H1 (cell line): ENCODE data around the gene CPTP. TPM values are rescaled to one million over a fixed set of nuclear protein-coding genes. Genes with fewer than 3 reads are reported as not detected.

Experiments
- CTCF ChIA-PET: fragments of 300-600 bp; sonication (Branson Sonifier 250); formaldehyde crosslinking; loops from one replicate; lab custom pipeline; 2021; ENCODE audit not compliant: partially characterized antibody; lab: Charles Lee
- POLR2A ChIA-PET: fragments of 300-600 bp; sonication (Branson Sonifier 250); formaldehyde crosslinking; loops from one replicate; lab custom pipeline; 2021; ENCODE audit warnings: inconsistent platforms; ENCODE audit not compliant: partially characterized antibody; lab: Charles Lee
- DNase-seq, 2 experiments: peaks; one replicate each; pipeline versions ENCODE4 v3.0.0 to v3.0.0-alpha.2; 2010 to 2022; ENCODE audit warnings: low spot score in 2 of 2, low read depth in 1 of 2, mixed read lengths in 1 of 2
- FAIRE-seq: peaks from 2 replicates; lab custom pipeline; 2011; peaks lifted over from hg19 to GRCh38; lab: Jason Lieb, UNC
- H2AFZ ChIP-seq: 2 replicates; pipeline ENCODE4 v1.8.1; 2012; ENCODE audit warnings: low read length, inconsistent platforms
- H2AK5ac ChIP-seq: 2 replicates; pipeline ENCODE4 v1.6.1; 2013; ENCODE audit warnings: low read depth, low read length
- H2BK120ac ChIP-seq: replicated peaks from 2 replicates; pipeline ENCODE3; 2013; ENCODE audit warnings: low read depth, low read length, inconsistent platforms
- H2BK12ac ChIP-seq: 2 replicates; pipeline ENCODE4 v1.6.1; 2013; ENCODE audit warnings: low read depth, low read length
- H2BK15ac ChIP-seq: 2 replicates; pipeline ENCODE4 v1.6.1; 2013; ENCODE audit warnings: low read length
- H2BK20ac ChIP-seq: 2 replicates; pipeline ENCODE4 v1.6.1; 2013; ENCODE audit warnings: low read length
- H2BK5ac ChIP-seq: 2 replicates; pipeline ENCODE4 v1.6.1; 2013; ENCODE audit warnings: low read depth, low read length
- H3K14ac ChIP-seq: 2 replicates; pipeline ENCODE4 v1.6.1; 2013; ENCODE audit warnings: inconsistent platforms; ENCODE audit not compliant: insufficient read length
- H3K18ac ChIP-seq: 2 replicates; pipeline ENCODE4 v1.6.1; 2013; ENCODE audit warnings: low read length; ENCODE audit errors: extremely low read depth
- H3K23ac ChIP-seq: 2 replicates; pipeline ENCODE4 v1.6.1; 2013; ENCODE audit warnings: inconsistent platforms; ENCODE audit not compliant: insufficient read length
- H3K23me2 ChIP-seq: 2 replicates; pipeline ENCODE4 v1.6.1; 2013; ENCODE audit warnings: low read depth, low read length
- H3K27ac ChIP-seq: 2 replicates; pipeline ENCODE4 v1.6.1; 2011; ENCODE audit warnings: low read depth, low read length, inconsistent platforms
- H3K27me3 ChIP-seq, 4 experiments: replicated peaks in 1 of 4; 1 replicate in 1 of 4; 2 replicates in 3 of 4; pipeline versions ENCODE4 v1.6.1 to v1.8.1; 2011 to 2013; ENCODE audit warnings: low read length in 3 of 4, mild to moderate bottlenecking in 3 of 4, inconsistent platforms in 2 of 4, mixed read lengths in 2 of 4, moderate library complexity in 1 of 4; ENCODE audit not compliant: control insufficient read depth in 3 of 4, insufficient read depth in 3 of 4; ENCODE audit errors: extremely low read depth in 1 of 4
- H3K36me3 ChIP-seq, 4 experiments: 2 replicates each; pipeline versions ENCODE4 v1.6.1 to v1.8.1; 2011 to 2013; ENCODE audit warnings: mild to moderate bottlenecking in 4 of 4, low read length in 3 of 4, moderate library complexity in 2 of 4, control low read depth in 1 of 4, inconsistent platforms in 1 of 4; ENCODE audit not compliant: insufficient read depth in 4 of 4, control insufficient read depth in 2 of 4
- H3K4ac ChIP-seq: replicated peaks from 2 replicates; pipeline ENCODE3; 2013; ENCODE audit warnings: low read length, low read depth, mixed read lengths, inconsistent platforms; ENCODE audit not compliant: insufficient read length
- H3K4me1 ChIP-seq, 4 experiments: replicated peaks in 1 of 4; 1 replicate in 1 of 4; 2 replicates in 3 of 4; pipeline versions ENCODE4 v1.6.1 to v1.8.1; 2011 to 2013; ENCODE audit warnings: low read length in 3 of 4, inconsistent platforms in 2 of 4, mixed read lengths in 1 of 4; ENCODE audit not compliant: insufficient read depth in 4 of 4, control insufficient read depth in 3 of 4
- H3K4me2 ChIP-seq, 2 experiments: 2 replicates each; pipeline versions ENCODE4 v1.6.1 to v1.8.1; 2011 to 2013; ENCODE audit warnings: low read depth in 2 of 2, low read length in 2 of 2, control low read depth in 1 of 2, inconsistent platforms in 1 of 2, mild to moderate bottlenecking in 1 of 2; ENCODE audit not compliant: insufficient read depth in 1 of 2
- H3K4me3 ChIP-seq, 4 experiments: fragments of 200-600, 300-600 bp in 1 of 4; sonication (generic), shearing (Covaris generic), sonication (Bioruptor Twin) in 1 of 4; 2 replicates each; pipeline versions ENCODE4 v1.5.1 to v1.8.1; 2011 to 2016; ENCODE audit warnings: low read length in 4 of 4, low read depth in 3 of 4, control low read depth in 2 of 4, inconsistent platforms in 2 of 4, mild to moderate bottlenecking in 2 of 4, mixed read lengths in 1 of 4, moderate library complexity in 1 of 4; ENCODE audit not compliant: insufficient read depth in 2 of 4; ENCODE audit errors: extremely low read depth in 1 of 4
- H3K56ac ChIP-seq: replicated peaks from 2 replicates; pipeline ENCODE3; 2013; ENCODE audit warnings: low read depth, mild to moderate bottlenecking, mixed read lengths, low read length, inconsistent platforms; ENCODE audit not compliant: insufficient read length
- H3K79me1 ChIP-seq: 2 replicates; pipeline ENCODE4 v1.6.1; 2013; ENCODE audit warnings: low read depth, low read length, control low read depth
- H3K79me2 ChIP-seq, 2 experiments: 2 replicates each; pipeline versions ENCODE4 v1.6.1 to v1.8.1; 2012 to 2013; ENCODE audit warnings: low read length in 2 of 2, mild to moderate bottlenecking in 2 of 2, inconsistent platforms in 1 of 2; ENCODE audit not compliant: insufficient read depth in 2 of 2, control insufficient read depth in 1 of 2
- H3K9ac ChIP-seq, 4 experiments: replicated peaks in 1 of 4; 1 replicate in 1 of 4; 2 replicates in 3 of 4; pipeline versions ENCODE4 v1.6.1 to v1.8.1; 2011 to 2013; ENCODE audit warnings: low read depth in 3 of 4, low read length in 3 of 4, control low read depth in 2 of 4, mild to moderate bottlenecking in 2 of 4, moderate library complexity in 2 of 4, inconsistent platforms in 1 of 4; ENCODE audit errors: extremely low read depth in 1 of 4
- H3K9me3 ChIP-seq, 2 experiments: 2 replicates each; pipeline versions ENCODE4 v1.6.1 to v1.8.1; 2012 to 2013; ENCODE audit warnings: mild to moderate bottlenecking in 2 of 2, moderate library complexity in 2 of 2, control low read depth in 1 of 2, inconsistent platforms in 1 of 2, low read depth in 1 of 2, low read length in 1 of 2, mixed read lengths in 1 of 2; ENCODE audit not compliant: insufficient read depth in 2 of 2
- H4K20me1 ChIP-seq, 2 experiments: replicated peaks in 1 of 2; 2 replicates each; pipeline versions ENCODE3 to v1.8.1; 2011 to 2013; ENCODE audit warnings: inconsistent platforms in 2 of 2, low read length in 2 of 2, mild to moderate bottlenecking in 1 of 2; ENCODE audit not compliant: insufficient read depth in 2 of 2, control insufficient read depth in 1 of 2
- H4K5ac ChIP-seq: 2 replicates; pipeline ENCODE4 v1.6.1; 2013; ENCODE audit warnings: low read length, low read depth, mixed read lengths, inconsistent platforms; ENCODE audit not compliant: insufficient read length
- H4K8ac ChIP-seq: 2 replicates; pipeline ENCODE4 v1.8.0; 2013; ENCODE audit warnings: mild to moderate bottlenecking, moderate library complexity, low read length, inconsistent platforms; ENCODE audit not compliant: insufficient read depth; ENCODE audit errors: extremely low read depth
- H4K91ac ChIP-seq: replicated peaks from 2 replicates; pipeline ENCODE3; 2013; ENCODE audit warnings: low read length, mixed read lengths, inconsistent platforms; ENCODE audit not compliant: insufficient read length
- CEBPB ChIP-seq: IDR thresholded peaks from 2 replicates; pipeline ENCODE4 v1.6.1; 2012; ENCODE audit warnings: low read depth, low read length
- CHD2 ChIP-seq: IDR thresholded peaks from 2 replicates; pipeline ENCODE4 v1.6.1; 2012; ENCODE audit warnings: low read length, improper control_type of control experiment
- CREB1 ChIP-seq: IDR thresholded peaks from 2 replicates; pipeline ENCODE4 v1.6.1; 2012; ENCODE audit warnings: inconsistent platforms
- GABPA ChIP-seq: IDR thresholded peaks from 2 replicates; pipeline ENCODE4 v1.6.1; 2011; ENCODE audit warnings: mild to moderate bottlenecking, low read length, moderate library complexity, borderline replicate concordance; ENCODE audit not compliant: insufficient read depth
- KDM1A ChIP-seq: fragments of 200-600, 300-600 bp; sonication (generic); IDR thresholded peaks from 2 replicates; pipeline ENCODE4 v1.7.1; 2016; ENCODE audit warnings: mild to moderate bottlenecking, low read length, borderline replicate concordance
- KDM4A ChIP-seq: IDR thresholded peaks from one replicate; pipeline ENCODE4 v1.7.1; 2012; ENCODE audit warnings: low read depth, mild to moderate bottlenecking, moderate library complexity, low read length, inconsistent platforms; ENCODE audit not compliant: severe bottlenecking
- MAFK ChIP-seq: IDR thresholded peaks from 2 replicates; pipeline ENCODE4 v1.6.1; 2012; ENCODE audit warnings: low read depth, mild to moderate bottlenecking, improper control_type of control experiment, low read length
- POLR2AphosphoS5 ChIP-seq: IDR thresholded peaks from 2 replicates; pipeline ENCODE4 v1.6.1; 2011; ENCODE audit warnings: low read depth, low read length
- RAD21 ChIP-seq, 2 experiments: IDR thresholded peaks in 1 of 2; conservative IDR thresholded peaks in 1 of 2; 2 replicates each; pipeline ENCODE4 v1.6.1; 2011; ENCODE audit warnings: low read depth in 2 of 2, low read length in 2 of 2, improper control_type of control experiment in 1 of 2, inconsistent platforms in 1 of 2, mild to moderate bottlenecking in 1 of 2, moderate library complexity in 1 of 2
- RNF2 ChIP-seq: fragments of 200-900, 300-1000 bp; sonication (generic); IDR thresholded peaks from 2 replicates; pipeline ENCODE4 v1.7.1; 2016; ENCODE audit warnings: borderline replicate concordance, low read depth, mild to moderate bottlenecking, antibody characterized with exemption, low read length; ENCODE audit not compliant: poor library complexity, severe bottlenecking; ENCODE audit errors: missing control alignments
- SP1 ChIP-seq: IDR thresholded peaks from 2 replicates; pipeline ENCODE4 v1.6.1; 2011; ENCODE audit warnings: low read depth, low read length
- SP2 ChIP-seq: IDR thresholded peaks from 2 replicates; pipeline ENCODE4 v1.6.1; 2012; ENCODE audit warnings: mild to moderate bottlenecking, low read length, inconsistent platforms
- WGBS, 2 experiments: shearing (Covaris generic) in 1 of 2; methylation state at CpG; one replicate each; pipeline versions ENCODE4 v1.1.6 to v1.1.7; 2013 to 2015; ENCODE audit warnings: low lambda C conversion rate in 2 of 2, mixed read lengths in 2 of 2, inconsistent platforms in 1 of 2, low coverage in 1 of 2, missing lambda C conversion rate in 1 of 2; ENCODE audit not compliant: insufficient replicate concordance in 2 of 2, insufficient coverage in 1 of 2, insufficient read length in 1 of 2; ENCODE audit errors: extremely low coverage in 1 of 2, missing lambda C conversion rate in 1 of 2; 5-methylcytosine and 5-hydroxymethylcytosine counted together
- polyA plus RNA-seq, 7 experiments: library from polyadenylated mRNA; depleted of rRNA in 3 of 7; stranded (reverse) in 5 of 7; unstranded in 2 of 7; fragments of >200 nt in 5 of 7; fragments of 200-250 nt in 2 of 7; gene quantifications; 1 replicate in 5 of 7; 2 replicates in 1 of 7; 4 replicates in 1 of 7; pipeline versions ENCODE4 v1.2.1 to v1.2.3, GENCODE V29; 2011 to 2013; ENCODE audit warnings: missing spikeins in 2 of 7, mixed read lengths in 2 of 7
- total RNA-seq: library from RNA; stranded (reverse); fragmentation: NEBNext Ultra II Directional; extraction: Animal tissue kit (Norgen Biotek cat#: 25700); gene quantifications from 2 replicates; pipeline ENCODE4 v1.2.1, GENCODE V29; 2021
- TF ChIP-seq, protein P1 (sequence below): IDR thresholded peaks from 2 replicates; pipeline ENCODE4 v1.6.1; 2011; ENCODE audit warnings: low read depth, mild to moderate bottlenecking, low read length; ENCODE audit not compliant: insufficient read depth

The CPTP gene
- total and polyA plus RNA-seq, 2 of the 8 experiments (the other 6 are each of a cell fraction or from before 2014, with no cell fraction given), result 8.1 to 10.6 TPM

DNA sequence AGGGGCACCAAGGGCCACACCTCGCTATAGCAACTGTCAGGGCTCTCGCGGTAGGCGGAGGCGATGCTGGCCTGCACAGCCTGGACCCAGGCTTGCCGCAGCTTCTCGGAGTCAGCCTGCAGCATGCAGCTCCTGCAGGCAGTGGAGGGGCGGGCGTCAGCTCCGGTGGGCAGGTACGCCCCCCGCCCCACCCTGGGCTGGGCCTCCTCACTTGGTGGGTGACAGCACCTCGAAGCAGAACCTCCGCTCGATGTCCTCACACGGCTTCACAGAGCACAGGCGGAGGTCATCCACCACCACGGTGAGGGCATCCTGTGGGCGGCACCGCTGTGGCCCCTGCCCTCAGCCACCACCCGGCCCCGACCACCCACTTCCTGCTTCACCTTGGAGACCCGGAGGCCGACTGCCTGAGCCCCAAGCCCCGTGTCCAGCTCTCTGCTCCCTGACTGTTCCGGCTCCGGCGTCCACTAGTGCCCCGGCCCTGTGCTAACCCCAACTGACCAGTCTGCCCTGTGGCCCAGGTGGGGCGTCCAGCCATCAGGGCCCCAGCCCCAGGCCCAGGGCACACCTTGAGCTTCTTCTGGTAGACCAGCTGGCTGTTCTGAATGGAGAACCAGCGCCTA lies 26.7 kb upstream of the CPTP start:
- Histone ChIP-seq H2BK120ac (no peak overlapping the region), H4K20me1 (peaks cover 6 to 18% of the 10 kb centered on the region in 2 experiments), H3K79me1 (no peaks in the 10 kb centered on the region), H3K27ac (no peak overlapping the region), H3K18ac (no peak overlapping the region), H2AK5ac (no peak overlapping the region), H3K36me3 (peaks cover 0 to 7% (median 0%) of the 10 kb centered on the region in 4 experiments; a peak in 1 of 8 replicates), H2AFZ (no peak overlapping the region), H3K9me3 (no peaks in the 10 kb centered on the region), H3K4me1 (peaks cover 0 to 4% (median 0%) of the 10 kb centered on the region in 4 experiments; a peak in 1 of 7 replicates), H3K4ac (no peak overlapping the region), H3K14ac (no peak overlapping the region), H2BK12ac (no peak overlapping the region), H3K4me3 (no peak overlapping the region), H3K9ac (no peak overlapping the region), H4K8ac (no peak overlapping the region), H3K23ac (no peak overlapping the region), H3K23me2 (no peaks in the 10 kb centered on the region), H3K56ac (no peak overlapping the region), H3K79me2 (no peaks in the 10 kb centered on the region), H2BK20ac (no peak overlapping the region), H4K91ac (no peak overlapping the region), H2BK5ac (no peak overlapping the region), H3K4me2 (no peak overlapping the region), H3K27me3 (no peaks in the 10 kb centered on the region; a peak in 1 of 7 replicates), H2BK15ac (no peak overlapping the region), H4K5ac (no peak overlapping the region)
- DNase-seq (no peak), FAIRE-seq (no peak)
- CTCF ChIA-PET, result interaction anchor here (0.6 to 1.2 kb wide), 2 partner anchors 13 to 17 kb away, joined by 3 read pairs; no protein-coding TSS in a partner anchor
- TF ChIP-seq SP1, result no peak
- TF ChIP-seq RNF2, result no peak
- no peak for TF ChIP-seq SP2
- TF ChIP-seq KDM4A, result no peak
- TF ChIP-seq RAD21 (IDR thresholded peaks at IDR 0.05 in 1 of 2, conservative IDR thresholded peaks at IDR 0.05 in 1 of 2; ENCODE audit: low read depth in 2 of 2, low read length in 2 of 2), result no peak
- TF ChIP-seq CHD2, result no peak
- TF ChIP-seq CEBPB, result no peak
- TF ChIP-seq, protein P1, sequence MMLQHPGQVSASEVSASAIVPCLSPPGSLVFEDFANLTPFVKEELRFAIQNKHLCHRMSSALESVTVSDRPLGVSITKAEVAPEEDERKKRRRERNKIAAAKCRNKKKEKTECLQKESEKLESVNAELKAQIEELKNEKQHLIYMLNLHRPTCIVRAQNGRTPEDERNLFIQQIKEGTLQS, result no peak
- no peak for TF ChIP-seq POLR2AphosphoS5
- TF ChIP-seq MAFK, result no peak
- TF ChIP-seq CREB1, result no peak
- TF ChIP-seq GABPA, result no peak
- no peak for TF ChIP-seq KDM1A
- POLR2A ChIA-PET, result interaction anchor here (1.0 to 1.2 kb wide), 2 partner anchors 12 to 18 kb away, joined by 3 read pairs; no protein-coding TSS in a partner anchor
- 97% methylated on average over 16 of the region's 31 CpGs; no CpG with 5 or more reads in 1 of the 2 experiments for WGBS, 2 experiments
